T1000 (cell line): ENCODE results near the gene HNRNPC.
"Not testable (repeated sequence)": the region's sequence is repeated elsewhere in the genome, so short reads cannot be mapped to it uniquely, and the experiment has no call there.

Source experiments
- DNase-seq: peaks from one replicate; lab custom pipeline; 2025; ENCODE audit warnings: mixed read lengths; lab: John Stamatoyannopoulos, UW

HNRNPC gene

GRCh38 chr14:21244544-21244943 lies 24.7 kb downstream of the HNRNPC start:
- DNase-seq = no peak

GRCh38 chr14:21241218-21241819 lies 27.9 kb downstream of the HNRNPC start:
- DNase-seq = no peak

DNA sequence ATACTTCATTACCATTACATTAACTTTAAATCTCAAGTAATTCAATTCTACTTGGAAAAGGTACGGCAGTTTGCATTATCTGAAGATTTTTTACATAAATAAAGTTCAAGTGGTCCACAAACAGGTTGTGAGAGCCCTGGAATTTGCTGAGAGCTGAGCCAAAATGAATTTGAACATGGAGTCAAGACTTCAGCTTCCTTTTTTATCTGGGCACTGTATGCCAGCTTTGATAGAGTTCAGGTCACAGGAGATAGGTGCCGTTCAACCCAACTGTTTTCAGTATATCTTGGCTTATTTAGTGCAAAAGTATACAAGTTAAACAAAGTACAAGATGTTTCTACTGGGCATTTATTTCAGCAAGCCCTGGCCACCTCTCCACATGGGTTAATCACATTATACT lies 28.8 kb downstream of the HNRNPC start:
- DNase-seq = no peak

DNA sequence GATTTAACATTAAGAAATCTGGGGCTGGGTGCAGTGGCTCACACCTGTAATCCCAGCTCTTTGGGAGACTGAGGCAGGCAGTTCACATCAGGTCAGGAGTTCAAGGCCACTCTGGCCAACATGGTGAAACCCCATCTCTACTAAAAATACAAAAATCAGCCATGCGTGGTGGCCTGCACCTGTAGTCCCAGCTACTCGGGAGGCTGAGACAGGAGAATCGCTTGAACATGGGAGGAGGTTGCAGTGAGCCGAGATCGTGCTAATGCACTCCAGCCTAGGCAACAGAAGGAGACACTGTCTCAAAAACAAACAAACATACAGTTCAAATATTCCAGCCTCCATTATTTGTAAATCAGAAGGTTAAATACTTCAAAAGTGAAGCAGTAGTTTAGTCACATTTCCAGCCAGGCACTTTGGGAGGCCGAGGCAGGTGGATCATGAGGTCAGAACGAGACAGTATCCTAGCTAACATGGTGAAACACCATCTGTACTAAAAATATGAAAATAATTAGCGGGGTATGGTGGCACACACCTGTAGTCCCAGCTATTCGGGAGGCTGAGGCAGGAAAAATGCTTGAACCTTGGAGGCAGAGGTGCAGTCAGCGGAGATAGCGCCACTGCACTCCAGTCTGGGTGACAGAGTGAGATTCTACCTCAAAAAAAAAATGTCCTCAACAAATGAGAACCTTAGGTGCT lies 30.3 kb downstream of the HNRNPC start:
- no peak for DNase-seq

DNA sequence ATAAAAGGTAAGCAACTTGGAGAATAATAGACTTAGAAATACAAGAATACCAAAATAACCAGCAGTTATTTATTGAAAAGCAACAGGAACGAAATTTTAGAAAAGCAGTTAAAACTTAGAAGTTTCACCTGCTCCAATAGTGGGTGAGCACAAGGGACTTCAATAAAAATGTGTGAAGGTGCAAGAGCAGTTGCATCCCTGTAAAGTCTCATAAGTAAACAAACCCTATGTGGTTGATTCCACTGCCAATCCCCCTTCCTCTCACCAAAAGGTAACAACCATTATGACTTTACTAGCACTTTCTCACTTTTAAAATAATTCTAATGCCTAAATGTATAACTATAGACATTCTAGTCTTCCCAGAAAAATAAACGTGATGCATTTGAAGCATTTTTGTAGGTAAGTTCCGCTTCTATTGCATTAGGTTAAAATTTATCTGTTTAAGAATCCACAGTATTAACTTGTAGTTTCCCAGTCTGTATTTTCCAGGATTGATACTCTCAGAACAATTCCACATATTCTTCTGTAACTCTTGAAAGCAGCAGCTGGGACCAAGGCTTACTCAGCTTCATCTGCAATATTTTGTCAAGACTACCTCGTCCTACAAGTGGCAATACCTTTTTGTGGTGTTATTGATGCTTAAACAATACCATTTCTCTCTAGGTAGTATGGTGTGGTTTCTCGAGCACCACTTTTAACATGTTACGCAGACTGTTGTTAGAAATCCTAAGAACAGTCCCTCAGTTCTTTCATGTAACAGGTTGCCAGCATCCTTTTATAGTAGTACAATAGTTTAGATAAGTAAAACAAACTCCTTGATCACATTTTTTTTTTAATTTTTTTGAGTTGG lies 32.1 kb downstream of the HNRNPC start:
- no peak for DNase-seq

DNA sequence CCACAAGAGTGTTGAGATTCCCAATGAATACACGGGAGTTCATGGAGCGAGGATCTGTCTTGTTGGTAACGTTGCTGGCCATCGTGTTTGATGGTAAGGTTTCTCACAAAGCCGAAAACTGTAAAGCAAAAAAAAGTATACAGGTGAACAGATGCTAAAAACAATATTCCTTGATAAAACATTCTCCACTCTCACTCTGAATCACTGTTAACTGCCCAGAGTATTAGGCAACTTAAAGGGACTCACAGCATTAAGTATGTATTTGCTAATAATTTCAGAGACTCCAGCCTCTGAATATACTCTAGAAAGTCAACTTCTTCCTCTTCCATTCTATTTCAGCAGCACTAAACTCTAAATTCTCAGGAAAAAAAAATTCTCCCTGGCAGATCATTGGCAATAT lies 35.1 kb downstream of the HNRNPC start:
- no peak for DNase-seq

DNA sequence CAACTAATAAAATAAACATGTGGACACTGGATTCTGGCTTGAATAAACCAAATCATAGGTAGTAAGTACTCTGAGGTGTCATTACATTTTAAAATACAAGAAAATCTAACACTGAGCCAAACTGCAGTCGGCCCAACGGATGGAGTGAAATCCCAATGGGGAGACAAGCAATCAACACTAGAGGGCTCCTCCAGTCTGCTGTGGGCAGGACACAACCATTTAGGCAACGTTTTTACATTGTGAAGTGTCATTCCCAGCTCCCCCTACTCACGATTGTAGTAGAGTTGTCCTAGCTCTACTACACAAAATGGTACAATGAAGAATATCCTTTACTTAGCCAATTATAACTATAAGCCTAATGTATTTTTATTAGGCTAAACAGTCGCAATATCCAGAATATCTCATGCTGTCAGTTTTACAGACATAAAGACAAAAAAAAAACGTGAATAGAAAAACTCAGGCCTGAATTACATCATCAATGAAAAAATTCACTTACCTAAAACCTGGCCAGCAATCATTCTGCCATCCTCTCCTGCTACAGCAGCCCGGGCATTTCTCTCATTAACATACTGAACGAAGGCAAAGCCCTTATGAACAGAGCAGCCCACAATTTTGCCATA lies 35.7 kb downstream of the HNRNPC start:
- DNase-seq = no peak

- DNase-seq = no peak
Observed at GRCh38 chr14:21231020-21231652, 38.1 kb downstream of the HNRNPC start.

DNA sequence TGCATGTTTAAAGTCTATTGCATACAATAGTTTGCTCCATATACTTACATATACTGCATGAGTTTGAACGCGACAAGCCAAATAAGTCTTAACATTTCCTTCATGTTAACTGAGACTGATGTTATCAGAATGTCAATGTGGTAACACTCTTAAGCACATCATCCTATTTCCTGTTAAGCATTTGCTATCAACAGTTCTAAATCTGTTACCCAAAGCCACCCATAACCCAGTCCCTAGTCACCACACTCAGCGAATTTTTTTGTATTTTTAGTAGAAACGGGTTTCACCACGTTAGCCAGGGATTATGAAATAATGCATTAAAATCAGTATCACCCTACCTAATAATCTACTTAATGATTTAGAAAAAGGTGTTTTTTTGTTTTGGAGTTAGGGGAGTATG lies 39.4 kb downstream of the HNRNPC start:
- DNase-seq = no peak

GRCh38 chr14:21227981-21228380 lies 41.3 kb downstream of the HNRNPC start:
- DNase-seq = no peak

GRCh38 chr14:21227150-21227549 lies 42.1 kb downstream of the HNRNPC start:
- no peak for DNase-seq

DNA sequence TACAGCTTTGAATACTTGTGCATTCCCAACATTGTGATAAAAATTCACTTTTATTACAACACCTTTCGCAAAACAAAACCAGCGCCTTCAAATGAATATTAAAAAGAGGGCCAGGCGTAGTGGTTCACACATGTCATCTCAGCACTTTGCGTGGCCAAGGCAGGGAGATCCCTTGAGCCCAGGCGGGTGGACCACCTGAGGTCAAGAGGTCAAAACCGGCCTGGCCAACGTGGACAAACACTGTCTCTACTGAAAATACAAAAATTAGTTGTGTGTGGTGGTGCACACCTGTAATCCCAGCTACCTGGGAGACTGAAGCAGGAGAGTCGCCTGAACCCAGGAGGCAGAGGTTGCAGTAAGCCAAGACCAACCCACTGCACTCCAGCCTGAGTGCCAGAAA lies 42.8 kb downstream of the HNRNPC start:
- no peak for DNase-seq

DNA sequence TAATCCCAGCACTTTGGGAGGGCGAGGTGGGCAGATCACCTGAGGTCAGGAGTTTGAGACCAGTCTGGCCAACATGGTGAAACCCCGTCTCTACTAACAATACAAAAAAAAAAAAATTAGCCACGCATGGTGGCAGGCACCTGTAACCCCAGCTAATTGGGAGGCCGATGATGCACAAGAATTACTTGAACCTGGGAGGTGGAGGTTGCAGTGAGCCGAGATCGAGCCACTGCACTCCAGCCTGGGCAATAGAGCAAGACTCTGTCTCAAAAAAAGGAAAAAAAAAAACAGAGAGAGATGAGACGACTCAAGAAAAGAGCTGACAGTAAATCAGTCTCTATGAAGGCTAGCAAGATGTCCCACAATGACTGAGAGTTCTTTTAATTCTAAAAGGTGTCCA lies 44.1 kb downstream of the HNRNPC start:
- not testable (repeated sequence) for DNase-seq

GRCh38 chr14:21220874-21221477 lies 48.3 kb downstream of the HNRNPC start:
- DNase-seq = no peak

DNA sequence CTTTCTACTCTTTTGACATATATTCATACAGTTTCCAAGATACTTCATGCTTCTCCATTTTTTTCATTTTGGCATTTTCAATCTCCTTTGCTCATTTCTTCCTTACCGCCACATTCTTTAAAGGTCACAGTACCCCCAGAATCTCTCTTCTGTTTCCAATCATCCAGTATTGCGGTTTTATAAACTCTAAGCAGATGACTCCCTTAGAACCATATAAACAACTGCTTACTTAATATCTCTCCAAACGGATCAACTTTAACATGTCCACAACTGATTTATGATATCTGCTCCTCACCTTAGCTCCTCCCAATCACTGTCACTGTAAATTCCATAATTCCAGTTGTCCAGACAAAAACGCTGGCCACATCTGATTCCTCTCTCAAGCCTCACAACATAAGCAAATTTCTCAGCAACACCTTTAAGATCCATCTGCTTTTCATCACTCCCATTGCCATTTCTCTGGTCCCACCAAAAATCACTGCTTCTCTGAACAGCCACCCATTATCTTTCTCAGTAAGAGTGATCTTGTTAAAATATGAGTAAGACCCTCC lies 49.6 kb downstream of the HNRNPC start:
- no peak for DNase-seq

DNA sequence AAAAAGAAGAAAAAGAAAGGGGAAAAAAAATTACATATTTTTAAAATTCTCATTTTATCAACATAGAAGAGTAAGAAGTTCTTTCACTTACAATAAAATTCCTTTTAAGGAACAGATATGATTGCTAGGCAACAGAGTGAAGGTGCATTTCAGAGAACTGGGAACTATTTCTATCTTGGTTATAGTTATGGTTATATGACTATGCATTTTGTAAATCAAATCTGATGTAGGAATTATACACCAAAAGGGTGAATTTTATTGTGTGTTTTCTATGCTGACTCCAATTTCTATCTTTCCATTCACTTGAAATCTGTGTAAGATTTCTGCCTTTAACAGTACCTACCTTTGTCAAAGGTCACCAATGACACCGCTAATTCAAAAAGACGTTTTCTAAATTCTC lies 50.1 kb downstream of the HNRNPC start:
- no peak for DNase-seq

DNA sequence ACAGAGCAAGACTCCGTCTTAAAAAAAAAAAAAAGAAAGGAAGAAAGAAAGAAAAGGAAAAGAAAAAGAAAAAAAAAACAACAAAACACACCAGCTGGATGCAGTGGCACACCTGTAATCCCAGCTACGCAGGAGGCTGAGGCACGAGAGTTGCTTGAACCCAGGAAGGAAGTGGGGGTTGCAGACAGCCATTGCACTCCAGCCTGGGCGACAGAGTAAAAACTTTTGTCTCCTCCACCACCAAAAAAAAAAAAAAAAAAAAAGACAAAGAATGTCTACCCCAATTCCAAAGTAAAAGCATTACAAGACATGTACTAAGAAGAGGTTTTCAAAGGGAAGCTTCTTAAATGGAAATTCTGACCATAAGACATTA lies 53.4 kb downstream of the HNRNPC start:
- no peak for DNase-seq

DNA sequence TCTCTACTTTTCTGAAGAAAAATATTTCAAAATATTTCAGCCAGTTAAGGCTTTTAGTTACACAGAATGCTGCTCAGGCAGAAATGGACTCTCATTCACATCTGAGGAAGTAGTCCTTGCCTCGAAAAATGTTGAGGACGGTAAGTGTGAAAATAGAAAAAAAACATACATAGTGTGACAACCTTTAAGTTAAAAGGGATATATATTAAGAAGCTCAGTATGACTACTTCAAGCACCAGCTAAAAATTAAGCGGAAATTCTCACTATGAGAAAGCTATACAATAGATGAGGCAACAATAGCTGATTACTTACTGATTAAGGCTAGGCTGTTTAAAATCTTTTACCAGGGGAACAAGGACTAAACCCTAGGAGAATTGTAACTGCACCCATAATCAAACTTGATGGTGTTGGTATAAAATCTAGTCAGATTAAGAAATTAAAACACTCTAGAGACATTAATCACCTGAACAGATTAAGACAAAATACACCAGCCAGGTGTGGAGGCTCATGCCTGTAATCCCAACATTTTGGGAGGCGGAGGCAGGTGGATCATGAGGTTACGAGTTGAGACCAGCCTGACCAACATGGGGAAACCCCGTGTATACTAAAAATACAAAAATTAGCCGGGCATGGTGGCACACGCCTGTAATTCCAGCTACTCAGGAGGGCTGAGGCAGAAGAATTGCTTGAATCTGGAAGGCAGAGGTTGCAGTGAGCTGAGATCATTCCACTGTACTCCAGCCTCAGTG lies 53.9 kb downstream of the HNRNPC start:
- DNase-seq = no peak

DNA sequence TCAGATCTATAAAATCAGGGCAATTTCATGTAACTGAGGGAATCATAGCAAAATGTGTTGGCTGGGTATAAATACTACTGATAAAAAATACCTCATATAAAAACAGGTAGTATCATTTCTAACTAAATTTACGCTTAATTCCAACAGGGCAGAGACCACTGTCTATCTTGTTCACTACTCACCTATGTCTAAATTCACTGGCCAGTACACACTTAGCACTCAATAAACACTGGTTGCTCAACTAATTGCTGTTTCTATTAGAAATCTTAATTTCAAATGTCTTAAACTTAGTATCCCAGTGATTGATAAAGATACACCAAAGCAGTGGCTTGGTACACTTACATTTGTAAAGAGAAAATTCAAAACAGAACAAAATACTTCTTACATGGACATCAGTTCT lies 55.6 kb downstream of the HNRNPC start:
- DNase-seq = no peak

DNA sequence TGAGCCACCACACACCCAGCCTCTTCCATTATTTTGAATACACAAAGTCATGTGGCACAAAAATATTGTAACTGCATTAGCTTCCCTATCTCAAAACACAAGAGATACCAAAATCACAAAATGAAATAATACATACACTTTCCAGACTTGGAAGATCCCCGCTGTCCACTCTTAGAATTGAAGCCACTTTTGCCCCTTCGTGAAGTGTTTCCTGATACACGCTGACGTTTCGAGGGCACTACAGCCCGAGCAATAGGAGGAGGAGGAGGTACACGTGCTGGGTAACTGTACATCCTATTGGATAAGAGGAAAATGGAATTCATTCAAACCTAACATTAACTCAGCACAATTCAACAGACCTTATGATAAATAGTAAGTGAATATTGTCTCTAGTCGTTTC lies 56.4 kb downstream of the HNRNPC start:
- not testable (repeated sequence) for DNase-seq

GRCh38 chr14:21211509-21211908 lies 57.7 kb downstream of the HNRNPC start:
- no peak for DNase-seq
